HG02588 (cell line): ENCODE measurements around the gene ZFHX3.

ENCODE experiments used
- ATAC-seq: cut with Tn5 transposase; IDR thresholded peaks from one replicate; pipeline ENCODE4 v1.9.1; 2021; ENCODE audit warnings: mild to moderate bottlenecking, moderate library complexity; ENCODE audit not compliant: unreplicated experiment

ZFHX3 gene

DNA sequence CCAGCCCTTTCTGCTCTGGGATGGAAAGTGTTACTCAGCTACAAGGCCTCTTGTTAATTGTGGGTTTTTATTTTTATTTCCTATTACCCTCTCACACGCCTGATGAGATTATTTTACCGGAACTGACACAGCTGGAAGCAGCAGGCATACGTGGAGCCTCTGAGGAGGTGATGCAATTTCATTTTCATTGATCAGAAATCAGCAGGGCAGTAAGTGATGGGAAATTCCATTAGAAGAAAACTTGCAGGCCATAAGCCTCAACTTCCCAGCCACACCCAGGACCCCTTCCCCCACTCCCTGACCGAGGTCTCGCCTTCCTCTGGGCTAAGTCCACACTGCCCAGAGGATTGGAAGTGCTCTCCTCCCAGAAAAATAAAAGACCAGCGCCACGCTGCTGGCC is 69.7 kb downstream of the ZFHX3 start:
- ATAC-seq = no peak

DNA sequence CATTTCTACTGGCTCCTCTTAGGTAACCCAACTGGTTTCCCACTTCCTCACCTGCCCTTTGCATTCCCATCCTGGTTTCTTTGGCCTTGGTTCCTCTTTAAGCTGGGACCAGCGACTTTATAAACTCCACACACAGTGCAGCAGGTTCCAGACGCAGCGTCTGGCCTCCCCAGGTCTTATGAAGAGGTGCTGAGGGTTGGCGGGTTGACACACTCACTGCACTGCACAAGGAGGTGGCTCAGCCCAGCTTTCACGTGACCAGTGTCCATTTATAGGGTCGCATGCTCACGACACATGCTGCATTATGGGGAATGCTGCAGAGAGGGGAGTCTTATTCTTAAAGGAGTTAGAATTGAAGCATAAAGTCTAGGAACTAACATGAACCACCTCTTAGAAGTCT is 70.8 kb downstream of the ZFHX3 start:
- no peak for ATAC-seq

DNA sequence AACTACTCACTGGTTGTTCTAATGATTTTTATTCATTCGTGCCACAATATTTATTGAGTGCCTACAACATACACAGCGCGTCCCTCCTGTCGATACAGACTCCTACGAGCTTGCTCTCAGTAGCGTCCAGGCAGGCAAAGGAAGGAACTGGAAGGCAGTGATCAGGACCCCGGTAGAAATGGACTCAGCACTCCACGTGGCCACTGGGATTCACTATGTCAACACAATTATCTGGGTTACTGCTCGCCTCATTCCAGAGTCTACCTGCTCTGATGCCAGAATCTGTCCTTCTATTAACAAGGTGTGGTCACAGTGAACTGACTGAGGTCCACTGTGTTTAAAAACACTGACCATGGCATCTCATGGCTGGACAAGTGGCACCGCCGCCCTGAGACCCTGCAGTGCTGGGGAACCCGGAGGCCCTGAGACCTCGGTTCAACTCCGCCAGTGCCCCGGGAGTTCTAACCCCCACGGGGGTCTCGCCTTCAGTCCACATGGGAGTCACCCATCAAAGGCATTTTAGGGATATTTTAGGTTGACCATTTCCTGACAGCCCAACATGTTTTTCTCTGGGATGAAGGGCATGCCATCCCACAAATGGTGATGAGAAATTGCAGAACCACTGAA is 71.4 kb downstream of the ZFHX3 start:
- ATAC-seq = no peak

DNA sequence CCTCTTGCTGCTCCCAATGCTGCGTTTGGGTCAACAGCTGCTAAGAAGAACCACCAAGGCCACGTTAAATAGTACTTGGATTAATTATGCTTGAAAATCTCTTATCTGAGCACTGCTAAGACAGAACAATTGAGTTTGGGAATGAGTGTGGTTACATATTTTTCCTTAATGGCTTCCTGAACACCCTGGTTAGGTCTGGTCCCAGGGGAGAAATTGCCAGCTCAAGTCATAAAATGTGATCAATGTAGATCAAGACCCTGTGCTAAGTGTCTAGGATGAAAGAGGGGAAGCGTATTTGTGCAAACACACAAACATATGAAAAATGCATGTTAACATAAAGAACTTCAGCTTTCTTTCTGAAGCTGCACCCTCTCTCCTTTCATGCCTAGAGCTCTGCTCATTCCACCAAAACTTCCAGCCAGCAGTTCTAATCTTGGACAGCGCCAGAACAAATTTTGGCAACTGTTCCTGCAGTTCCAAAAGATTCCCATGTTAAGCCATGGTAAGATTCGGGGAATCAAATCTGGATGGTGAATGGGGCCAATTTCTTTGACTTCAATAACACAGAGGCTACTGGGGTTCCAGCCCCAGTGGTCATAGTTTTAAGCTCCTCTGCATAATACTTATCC is 72.0 kb downstream of the ZFHX3 start:
- no peak for ATAC-seq

DNA sequence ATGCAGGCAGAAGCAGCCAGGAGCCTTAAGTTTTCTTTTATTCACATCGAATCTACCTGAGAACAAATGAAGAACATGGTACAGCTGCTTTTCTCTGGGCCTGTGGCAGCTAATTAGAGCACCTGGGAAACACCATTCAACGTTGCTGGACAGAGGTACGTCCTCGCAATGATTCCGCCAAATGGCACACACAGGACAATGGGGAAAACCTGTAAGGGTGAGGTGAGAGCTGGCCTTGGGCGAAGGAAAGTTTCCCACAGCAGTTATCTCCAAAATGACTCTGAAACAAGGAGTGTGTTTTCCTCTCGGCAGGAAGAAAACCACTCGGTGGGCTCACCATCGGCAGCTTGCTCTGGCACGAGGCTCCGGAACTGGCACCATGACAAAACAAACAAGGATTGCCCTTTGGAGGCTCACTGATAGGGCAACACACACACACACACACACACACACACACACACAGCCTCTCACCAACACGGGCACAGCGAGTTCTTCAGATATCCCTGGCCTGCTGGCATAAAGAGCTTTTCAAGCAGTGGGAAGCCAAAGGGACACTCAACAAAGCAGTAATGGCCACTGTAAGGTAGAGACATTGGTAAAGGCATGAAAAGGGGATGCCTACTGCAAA is 73.7 kb downstream of the ZFHX3 start:
- ATAC-seq = no peak

DNA sequence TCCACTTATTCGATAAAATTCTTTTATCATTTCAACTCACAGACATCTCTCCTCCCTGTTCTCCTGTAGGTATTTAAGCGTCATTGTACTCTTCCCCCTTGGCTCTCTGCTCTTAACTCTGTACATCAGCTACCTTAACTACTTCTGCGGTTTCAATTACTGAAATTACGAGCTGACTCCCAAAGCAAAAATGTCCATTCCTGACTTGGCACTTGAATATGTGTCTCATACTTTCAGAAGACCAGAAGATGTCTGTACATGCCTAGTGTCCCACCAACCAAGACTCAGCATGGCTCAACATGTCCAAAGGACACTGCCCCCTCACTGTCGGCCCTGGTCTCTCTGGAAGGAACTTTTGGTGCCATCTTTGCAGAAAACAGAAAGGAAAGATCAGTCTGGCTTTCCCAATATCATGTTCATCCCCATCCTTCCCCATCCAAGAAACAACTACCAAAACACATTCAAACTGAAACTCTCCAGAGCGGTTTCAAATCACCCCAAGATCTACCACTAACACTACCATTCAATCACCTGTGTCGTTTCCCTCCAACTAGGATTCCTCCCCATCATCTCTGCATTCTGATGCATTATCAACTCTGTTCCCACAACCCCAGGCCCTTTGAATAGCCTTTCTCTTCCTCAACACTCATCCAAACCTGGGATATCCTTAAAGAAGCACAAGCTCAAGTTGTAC is 74.9 kb downstream of the ZFHX3 start:
- ATAC-seq = no peak

DNA sequence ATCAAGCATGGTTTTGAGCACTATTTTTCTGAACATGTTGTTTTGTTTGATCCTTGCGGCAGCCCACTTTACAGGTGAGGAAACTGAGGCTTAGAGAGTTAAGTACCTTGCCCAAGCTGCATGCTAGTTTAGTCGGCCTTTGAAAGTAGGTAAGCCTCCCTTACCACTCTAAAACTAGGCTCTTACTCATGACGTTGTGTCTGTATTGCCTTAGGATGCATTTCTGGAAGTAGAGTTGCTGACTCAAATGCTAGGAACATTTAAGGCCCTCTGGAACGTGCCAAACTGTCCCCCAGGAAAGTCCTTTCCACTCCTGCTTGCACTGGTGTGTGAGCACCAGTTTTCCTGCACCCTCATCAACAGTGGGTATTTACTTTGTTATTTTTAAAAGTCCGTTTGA is 76.6 kb downstream of the ZFHX3 start:
- ATAC-seq = no peak

DNA sequence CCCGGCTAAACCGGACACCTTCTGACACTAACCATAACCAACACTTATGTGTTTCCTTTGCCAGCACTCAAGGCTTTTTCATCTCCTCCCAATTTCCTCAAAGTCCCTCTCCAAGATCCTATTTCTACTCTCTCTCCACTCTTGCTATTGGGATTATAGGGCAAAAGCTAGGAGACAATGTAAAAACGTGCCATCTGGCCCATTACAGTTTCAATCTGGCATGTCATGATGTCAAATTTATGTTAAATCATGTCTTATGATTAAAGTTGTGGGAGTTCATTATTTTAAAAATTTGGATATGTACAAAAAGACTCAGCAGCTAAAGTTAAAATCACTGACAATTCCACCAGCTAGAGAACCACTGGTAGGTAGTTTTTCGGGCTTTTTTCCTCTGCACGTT is 77.3 kb downstream of the ZFHX3 start:
- no peak for ATAC-seq

DNA sequence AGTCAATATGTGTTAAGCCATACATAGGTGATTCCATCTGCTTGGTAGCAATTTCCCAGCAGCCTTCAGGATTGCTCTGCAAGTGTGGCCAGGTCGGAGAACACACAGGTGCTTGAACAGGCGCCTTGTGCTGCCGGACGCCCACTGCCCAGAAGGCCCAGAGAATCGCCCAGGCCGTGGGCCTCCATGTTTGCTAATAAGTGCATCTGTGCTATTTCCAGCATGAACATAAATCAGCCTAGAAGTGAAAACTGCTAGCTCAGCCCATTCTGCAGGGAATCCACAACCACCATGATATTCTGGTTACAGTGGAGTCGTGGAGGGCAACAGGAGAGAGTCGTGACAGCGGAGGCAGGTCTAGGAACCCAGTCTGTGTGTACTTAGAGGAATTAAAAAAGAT is 78.1 kb downstream of the ZFHX3 start:
- ATAC-seq = no peak

DNA sequence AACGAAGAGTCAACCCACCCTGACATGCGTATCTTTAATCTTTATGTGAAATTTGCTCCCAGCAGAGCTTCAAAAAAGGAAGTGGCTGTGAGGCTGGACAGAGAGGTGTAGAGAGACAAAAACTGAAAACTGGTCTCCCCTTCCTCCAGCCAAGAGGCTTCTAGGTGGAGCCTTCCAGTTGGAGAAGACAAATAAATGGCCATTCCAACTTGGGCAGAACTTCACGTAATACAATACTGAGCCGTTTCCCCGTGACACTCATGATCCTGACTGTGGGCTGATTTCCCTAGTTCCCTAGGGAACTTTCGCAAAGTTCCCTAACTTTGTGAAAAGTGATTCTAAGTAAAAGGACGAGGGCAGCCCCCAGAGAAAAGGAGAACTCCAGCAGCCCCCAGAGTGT is 78.8 kb downstream of the ZFHX3 start:
- ATAC-seq = no peak

DNA sequence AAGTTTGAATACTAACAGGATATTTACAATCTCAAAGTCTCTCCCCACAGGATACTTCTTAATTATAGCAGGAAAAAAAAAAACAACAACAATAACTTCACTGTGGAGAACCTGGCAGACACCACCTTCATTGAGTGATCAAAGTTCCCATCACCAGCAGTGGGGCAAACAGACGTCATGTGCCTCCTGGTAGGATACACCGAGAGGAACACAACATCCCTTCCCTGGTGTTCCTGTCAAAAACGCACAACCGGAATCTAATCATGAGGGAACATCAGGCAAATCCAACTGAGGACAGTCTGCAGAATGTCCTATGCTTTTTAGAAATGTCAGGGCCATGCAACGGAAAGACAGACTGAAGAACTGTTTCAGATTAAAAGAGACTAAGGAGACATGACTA is 80.0 kb downstream of the ZFHX3 start:
- ATAC-seq = no peak

DNA sequence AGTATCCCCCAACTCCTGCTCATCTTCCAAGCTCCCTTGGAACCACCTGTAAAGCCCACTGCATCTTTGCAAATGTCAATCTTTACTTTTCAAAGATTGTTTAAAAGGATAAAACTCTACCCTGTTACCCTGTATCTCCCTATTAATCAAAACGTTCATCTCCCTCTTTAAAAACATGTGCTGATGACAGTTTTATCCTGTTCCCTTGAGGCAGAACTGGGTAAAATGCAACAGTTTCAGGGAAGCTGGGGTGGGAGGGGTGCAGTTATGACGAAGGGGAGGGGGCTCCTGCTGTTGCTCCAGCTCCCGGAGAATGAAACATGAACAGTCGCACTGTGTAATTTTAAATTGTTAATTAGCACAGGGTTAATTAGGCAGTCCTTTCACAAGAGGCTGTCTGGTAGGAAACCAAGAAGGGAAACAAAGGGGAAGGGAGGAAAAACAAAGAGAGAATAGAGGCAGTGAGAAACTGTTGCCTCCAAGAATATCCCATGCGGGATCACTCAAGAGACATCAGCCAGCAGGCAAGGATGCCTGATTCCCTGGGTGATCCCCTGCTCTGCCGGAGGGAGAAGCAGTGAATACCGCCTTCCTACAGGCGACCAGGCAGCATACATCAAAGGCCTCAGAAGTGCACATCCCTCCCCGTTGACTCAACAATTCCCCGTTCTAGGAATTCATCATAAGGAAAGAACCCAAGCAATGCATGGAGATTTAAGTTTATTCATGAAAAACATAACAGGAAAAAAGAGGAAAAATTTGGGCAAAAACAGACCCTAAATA is 84.2 kb downstream of the ZFHX3 start:
- ATAC-seq = no peak

DNA sequence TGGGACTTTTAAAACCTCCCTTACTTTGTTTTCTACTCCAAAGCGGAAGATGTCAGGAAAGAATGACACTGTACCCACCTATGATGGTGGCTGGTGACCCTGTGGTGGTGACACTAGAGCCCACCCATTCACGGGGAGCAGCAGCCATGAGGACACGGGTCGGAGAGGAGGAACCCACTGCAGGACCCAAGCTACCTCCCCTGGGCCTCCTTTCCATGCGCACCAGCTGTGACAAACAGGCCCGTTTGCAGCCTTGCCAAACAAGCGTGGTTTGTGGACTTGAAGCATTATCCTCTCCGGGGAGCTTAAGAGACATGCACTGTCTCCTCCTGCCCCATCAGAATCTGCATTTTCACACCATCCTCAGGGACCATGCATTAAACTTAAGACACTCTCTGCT is 85.6 kb downstream of the ZFHX3 start:
- no peak for ATAC-seq

DNA sequence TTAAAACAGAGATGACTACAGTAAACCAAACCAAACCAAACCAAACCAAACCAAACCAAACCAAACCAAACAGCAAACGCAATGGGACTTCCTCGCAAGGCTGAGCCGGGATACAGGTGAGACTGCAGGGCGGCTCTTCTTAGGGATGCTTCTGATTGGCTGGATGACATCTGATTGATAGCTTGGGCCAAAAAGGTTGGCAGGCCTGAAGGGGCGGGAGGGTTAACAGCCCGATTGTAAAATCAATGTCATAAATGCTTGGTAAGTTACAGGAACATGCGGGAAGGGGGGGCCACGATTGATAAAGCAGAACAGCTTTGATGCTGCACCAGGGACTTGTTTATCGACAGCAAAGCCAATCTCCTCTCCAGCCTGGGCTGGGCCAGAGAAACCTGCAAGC is 86.1 kb downstream of the ZFHX3 start:
- no peak for ATAC-seq

DNA sequence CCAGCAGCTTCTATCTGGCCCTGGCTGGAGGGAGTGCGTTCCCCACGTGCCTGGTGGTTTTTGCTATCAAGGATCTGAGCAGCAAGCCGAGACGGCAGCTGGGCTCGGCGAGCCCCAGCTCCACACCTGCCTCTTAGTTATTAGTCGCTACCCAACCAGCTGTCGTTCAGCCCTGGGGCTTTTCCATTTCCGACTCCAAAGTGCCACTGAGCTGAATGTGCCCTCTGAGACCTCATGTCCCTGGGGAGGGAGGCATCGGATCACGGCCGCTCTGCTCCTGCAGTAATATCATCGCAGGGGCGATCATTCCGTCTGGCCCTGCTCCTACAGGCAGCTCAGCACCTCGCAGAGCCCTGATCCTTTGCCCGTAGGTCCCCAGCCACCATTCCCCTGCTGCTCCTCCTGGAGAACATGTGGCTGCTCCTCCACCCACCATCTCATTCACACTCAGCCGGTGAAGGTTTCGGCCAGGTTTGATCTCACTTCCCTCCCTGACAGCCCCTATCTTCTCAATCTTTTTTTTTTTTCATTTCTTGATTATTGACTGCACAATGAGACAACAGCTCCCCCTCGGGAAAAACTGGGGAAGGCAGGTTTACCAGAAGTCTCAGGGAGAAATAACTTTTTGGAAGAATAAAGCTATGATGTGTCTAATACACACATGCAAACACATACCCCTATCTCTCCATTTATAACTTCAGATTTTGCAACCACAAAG is 86.7 kb downstream of the ZFHX3 start:
- ATAC-seq = no peak

DNA sequence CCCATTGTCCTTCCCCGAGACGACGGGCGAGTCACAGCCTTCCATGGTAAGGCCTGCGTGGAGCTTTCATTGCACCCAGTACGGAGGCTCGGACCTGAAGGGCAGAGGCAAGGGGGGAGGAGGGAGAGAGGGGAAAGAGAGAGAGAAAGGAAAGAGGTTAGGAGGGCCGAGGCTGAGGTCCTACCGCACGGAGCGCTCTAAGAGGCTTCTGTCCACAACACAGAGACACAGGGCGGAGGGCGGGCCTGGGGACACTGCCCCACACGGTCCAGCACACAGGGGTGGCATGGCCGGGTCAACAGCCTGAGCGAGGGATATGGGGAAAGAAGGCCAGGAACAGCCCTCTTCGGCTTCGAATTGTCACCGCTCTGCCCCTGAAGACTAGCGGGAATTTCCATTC is 87.8 kb downstream of the ZFHX3 start:
- ATAC-seq = no peak

DNA sequence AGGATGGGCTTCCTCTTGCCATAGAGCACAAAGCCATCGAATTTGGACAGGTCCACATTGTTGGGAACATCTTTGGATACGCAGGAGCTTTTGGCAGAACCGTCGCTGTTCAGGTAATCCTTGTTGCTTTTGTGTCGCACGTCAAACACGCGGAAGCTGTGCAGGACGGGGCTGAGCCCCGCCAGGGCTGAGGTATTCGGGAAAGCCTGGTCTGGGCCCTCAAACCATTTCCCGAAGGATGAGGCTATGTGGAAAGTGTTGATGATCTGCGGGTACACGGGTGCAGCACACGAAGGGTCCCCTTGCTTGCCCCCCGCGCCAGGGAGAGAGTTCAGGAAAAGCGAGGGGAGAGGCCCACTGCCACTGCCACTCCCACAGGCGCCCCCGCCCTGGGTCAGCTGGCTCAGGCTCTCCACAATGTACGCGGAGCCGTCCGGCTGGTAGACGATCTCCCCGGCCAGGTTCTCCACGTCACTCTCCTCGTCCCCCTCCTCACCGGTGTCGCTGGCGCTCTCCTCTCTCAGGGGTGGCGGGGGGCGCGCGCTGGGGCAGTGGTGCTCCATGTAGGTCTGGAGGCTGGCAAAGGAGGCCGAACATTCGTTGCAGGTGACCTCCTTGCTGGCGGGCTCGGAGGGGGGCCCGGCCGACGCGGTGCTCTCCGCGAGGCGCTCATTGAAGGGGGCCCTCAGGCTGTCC is 88.5 kb downstream of the ZFHX3 start:
- ATAC-seq = no peak

DNA sequence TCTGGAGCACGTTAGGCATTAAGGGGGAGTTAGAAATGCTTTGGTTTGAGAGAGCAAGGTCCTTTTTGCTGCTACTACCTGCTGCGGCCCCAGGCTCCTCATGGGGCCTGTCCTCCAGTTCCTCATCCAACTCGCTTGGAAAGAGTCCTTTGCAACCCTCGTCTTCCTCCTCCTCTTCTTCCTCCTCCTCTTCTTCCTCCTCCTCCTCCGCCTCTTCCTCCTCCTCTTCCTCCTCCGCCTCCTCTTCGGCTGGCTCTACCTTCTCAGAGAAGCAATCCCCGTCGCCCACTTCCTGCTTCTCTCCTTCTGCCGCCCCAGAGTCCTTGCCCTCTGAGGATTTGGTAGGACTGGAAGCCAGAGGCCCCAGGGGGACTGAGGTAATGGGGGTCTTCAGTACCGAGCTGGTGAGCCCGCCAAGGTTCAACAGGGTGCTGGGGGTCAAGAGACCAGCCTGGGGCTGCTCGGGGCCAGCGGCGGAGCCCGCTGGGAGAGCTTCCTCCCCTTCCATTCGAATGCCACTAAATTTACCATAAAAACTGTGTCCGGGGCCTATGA is 89.3 kb downstream of the ZFHX3 start:
- no peak for ATAC-seq

DNA sequence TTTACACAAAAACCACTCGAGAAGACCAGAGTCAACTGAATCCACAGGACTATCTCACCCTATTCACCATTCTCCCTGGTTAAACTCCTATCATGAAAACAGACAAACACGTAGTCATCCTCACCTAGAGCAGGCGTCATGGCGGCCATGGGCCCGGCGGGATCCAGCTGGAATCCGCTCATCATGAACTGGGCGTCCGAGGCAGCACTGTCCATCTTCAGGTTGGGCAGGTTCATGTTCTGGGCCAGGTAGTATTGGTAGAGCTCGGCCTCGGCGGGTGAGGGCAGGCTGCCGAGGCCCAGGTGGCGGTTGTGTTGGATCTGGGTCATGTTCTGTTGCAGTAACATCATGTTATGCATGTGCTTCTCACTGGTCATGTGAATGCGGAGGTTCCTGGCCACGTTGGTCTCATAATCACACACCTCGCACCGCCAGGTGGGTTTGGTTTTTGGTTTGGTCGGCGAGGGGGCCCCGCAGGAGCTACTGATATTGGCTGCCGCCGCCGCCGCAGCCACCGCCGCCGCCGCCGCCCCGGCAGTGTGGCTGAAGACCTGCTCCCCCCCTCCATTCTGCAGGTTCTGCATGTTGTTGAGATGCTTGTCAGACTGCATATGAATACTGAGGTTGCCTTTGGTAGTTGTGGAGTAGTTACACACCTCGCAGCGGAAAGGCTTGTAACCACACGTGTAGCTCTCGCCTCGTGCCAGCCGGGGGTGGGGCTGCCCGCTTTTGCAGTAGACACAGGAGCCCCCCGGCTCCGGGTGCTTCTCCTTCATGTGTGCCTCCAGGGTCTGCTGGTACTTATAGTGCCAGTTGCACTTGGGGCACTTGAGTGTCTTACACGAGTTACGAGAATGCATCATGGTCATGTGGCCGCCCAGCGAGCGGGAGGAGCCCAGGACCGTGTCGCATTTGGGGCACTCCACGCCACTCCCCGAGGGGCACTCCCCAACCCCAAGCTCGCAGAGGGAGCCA is 90.3 kb downstream of the ZFHX3 start:
- ATAC-seq = no peak
